HEK293 (cell line): ENCODE results near the gene JPH2.
A peak's percentile ranks its signal among the peaks of the same experiment; 100 is the strongest.

ENCODE experiments used
- FEZF1 ChIP-seq: fragments of 450-650 bp; formaldehyde crosslinking; IDR thresholded peaks from 2 replicates; pipeline ENCODE4 v1.5.1; 2016; ENCODE audit warnings: missing biosample characterization, missing genetic modification characterization
- HOXA7 ChIP-seq: sonication (generic); formaldehyde crosslinking; IDR thresholded peaks from 2 replicates; pipeline ENCODE4 v1.8.1; 2022; ENCODE audit warnings: missing genetic modification reagents, borderline replicate concordance
- KLF8 ChIP-seq: fragments of 450-650 bp; formaldehyde crosslinking; IDR thresholded peaks from 2 replicates; pipeline ENCODE4 v1.5.1; 2016; ENCODE audit warnings: missing biosample characterization, missing genetic modification characterization
- OSR2 ChIP-seq: fragments of 450-650 bp; formaldehyde crosslinking; IDR thresholded peaks from 2 replicates; pipeline ENCODE4 v1.5.1; 2016; ENCODE audit warnings: missing biosample characterization, missing genetic modification characterization
- OVOL3 ChIP-seq: fragments of 450-650 bp; formaldehyde crosslinking; IDR thresholded peaks from 2 replicates; pipeline ENCODE4 v1.5.1; 2016; ENCODE audit warnings: missing biosample characterization, missing genetic modification characterization
- REPIN1 ChIP-seq: fragments of 450-650 bp; formaldehyde crosslinking; IDR thresholded peaks from 2 replicates; pipeline ENCODE4 v1.5.1; 2017; ENCODE audit warnings: missing biosample characterization, missing genetic modification characterization, low read depth
- SCRT2 ChIP-seq: fragments of 450-650 bp; formaldehyde crosslinking; IDR thresholded peaks from 2 replicates; pipeline ENCODE4 v1.5.1; 2016; ENCODE audit warnings: missing biosample characterization, missing genetic modification characterization
- ZBTB17 ChIP-seq: fragments of 450-650 bp; formaldehyde crosslinking; IDR thresholded peaks from 2 replicates; pipeline ENCODE4 v1.5.1; 2016; ENCODE audit warnings: missing biosample characterization, missing genetic modification characterization
- ZFP41 ChIP-seq: fragments of 450-650 bp; formaldehyde crosslinking; IDR thresholded peaks from 2 replicates; pipeline ENCODE4 v1.5.1; 2016; ENCODE audit warnings: missing biosample characterization, missing genetic modification characterization, borderline replicate concordance
- ZNF19 ChIP-seq: fragments of 450-650 bp; formaldehyde crosslinking; IDR thresholded peaks from 2 replicates; pipeline ENCODE4; 2016; ENCODE audit warnings: missing biosample characterization, missing genetic modification characterization, low read depth
- ZNF24 ChIP-seq: fragments of 450-650 bp; formaldehyde crosslinking; IDR thresholded peaks from 2 replicates; pipeline ENCODE4 v1.5.1; 2016; ENCODE audit warnings: missing biosample characterization, missing genetic modification characterization
- ZNF324 ChIP-seq: fragments of 450-650 bp; formaldehyde crosslinking; IDR thresholded peaks from 2 replicates; pipeline ENCODE4 v1.5.1; 2016; ENCODE audit warnings: missing biosample characterization, missing genetic modification characterization
- ZNF350 ChIP-seq: fragments of 450-650 bp; formaldehyde crosslinking; IDR thresholded peaks from 2 replicates; pipeline ENCODE4 v1.5.0; 2017; ENCODE audit warnings: missing biosample characterization, mild to moderate bottlenecking, missing genetic modification characterization
- ZNF354C ChIP-seq: fragments of 450-650 bp; formaldehyde crosslinking; IDR thresholded peaks from 2 replicates; pipeline ENCODE4 v1.5.1; 2016; ENCODE audit warnings: missing biosample characterization, missing genetic modification characterization, low read depth, borderline replicate concordance
- ZNF473 ChIP-seq: fragments of 450-650 bp; formaldehyde crosslinking; IDR thresholded peaks from 2 replicates; pipeline ENCODE4 v1.5.1; 2017; ENCODE audit warnings: missing biosample characterization, missing genetic modification characterization
- ZNF510 ChIP-seq: fragments of 450-650 bp; formaldehyde crosslinking; IDR thresholded peaks from 2 replicates; pipeline ENCODE4 v1.5.1; 2018; ENCODE audit warnings: mild to moderate bottlenecking, missing genetic modification characterization, missing biosample characterization; ENCODE audit not compliant: insufficient replicate concordance
- ZNF555 ChIP-seq: fragments of 450-650 bp; formaldehyde crosslinking; conservative IDR thresholded peaks from 2 replicates; pipeline ENCODE4 v1.5.1; 2017; ENCODE audit warnings: missing biosample characterization, mild to moderate bottlenecking, missing genetic modification characterization, inconsistent platforms
- ZNF558 ChIP-seq: fragments of 450-650 bp; formaldehyde crosslinking; IDR thresholded peaks from 2 replicates; pipeline ENCODE4 v1.5.1; 2016; ENCODE audit warnings: missing biosample characterization, missing genetic modification characterization
- ZNF560 ChIP-seq: fragments of 450-650 bp; formaldehyde crosslinking; IDR thresholded peaks from 2 replicates; pipeline ENCODE4 v1.5.1; 2017; ENCODE audit warnings: missing biosample characterization, missing genetic modification characterization, borderline replicate concordance
- ZNF658 ChIP-seq: fragments of 450-650 bp; formaldehyde crosslinking; IDR thresholded peaks from 2 replicates; pipeline ENCODE4; 2016; ENCODE audit warnings: missing biosample characterization, missing genetic modification characterization
- ZNF747 ChIP-seq: fragments of 450-650 bp; formaldehyde crosslinking; IDR thresholded peaks from 2 replicates; pipeline ENCODE4 v1.5.1; 2016; ENCODE audit warnings: missing biosample characterization, missing genetic modification characterization
- ZNF785 ChIP-seq: fragments of 450-650 bp; formaldehyde crosslinking; IDR thresholded peaks from 2 replicates; pipeline ENCODE4 v1.5.1; 2016; ENCODE audit warnings: missing biosample characterization, missing genetic modification characterization
- TF ChIP-seq, protein P1 (sequence below): fragments of 450-650 bp; formaldehyde crosslinking; IDR thresholded peaks from 2 replicates; pipeline ENCODE4 v1.5.1; 2016; ENCODE audit warnings: missing biosample characterization, missing genetic modification characterization
- TF ChIP-seq, protein P2 (sequence below): fragments of 450-650 bp; formaldehyde crosslinking; IDR thresholded peaks from 2 replicates; pipeline ENCODE4 v1.5.1; 2016; ENCODE audit warnings: missing biosample characterization, missing genetic modification characterization
- TF ChIP-seq, protein P3 (sequence below): fragments of 450-650 bp; formaldehyde crosslinking; IDR thresholded peaks from 2 replicates; pipeline ENCODE4 v1.5.1; 2016; ENCODE audit warnings: missing biosample characterization, missing genetic modification characterization
- TF ChIP-seq, protein P4 (sequence below): fragments of 450-650 bp; formaldehyde crosslinking; IDR thresholded peaks from 2 replicates; pipeline ENCODE4 v1.5.1; 2016; ENCODE audit warnings: missing biosample characterization, missing genetic modification characterization
- TF ChIP-seq, protein P5 (sequence below): fragments of 450-650 bp; formaldehyde crosslinking; conservative IDR thresholded peaks from 2 replicates; pipeline ENCODE4 v1.5.1; 2016; ENCODE audit warnings: low read depth, missing biosample characterization, missing genetic modification characterization

The JPH2 gene

DNA sequence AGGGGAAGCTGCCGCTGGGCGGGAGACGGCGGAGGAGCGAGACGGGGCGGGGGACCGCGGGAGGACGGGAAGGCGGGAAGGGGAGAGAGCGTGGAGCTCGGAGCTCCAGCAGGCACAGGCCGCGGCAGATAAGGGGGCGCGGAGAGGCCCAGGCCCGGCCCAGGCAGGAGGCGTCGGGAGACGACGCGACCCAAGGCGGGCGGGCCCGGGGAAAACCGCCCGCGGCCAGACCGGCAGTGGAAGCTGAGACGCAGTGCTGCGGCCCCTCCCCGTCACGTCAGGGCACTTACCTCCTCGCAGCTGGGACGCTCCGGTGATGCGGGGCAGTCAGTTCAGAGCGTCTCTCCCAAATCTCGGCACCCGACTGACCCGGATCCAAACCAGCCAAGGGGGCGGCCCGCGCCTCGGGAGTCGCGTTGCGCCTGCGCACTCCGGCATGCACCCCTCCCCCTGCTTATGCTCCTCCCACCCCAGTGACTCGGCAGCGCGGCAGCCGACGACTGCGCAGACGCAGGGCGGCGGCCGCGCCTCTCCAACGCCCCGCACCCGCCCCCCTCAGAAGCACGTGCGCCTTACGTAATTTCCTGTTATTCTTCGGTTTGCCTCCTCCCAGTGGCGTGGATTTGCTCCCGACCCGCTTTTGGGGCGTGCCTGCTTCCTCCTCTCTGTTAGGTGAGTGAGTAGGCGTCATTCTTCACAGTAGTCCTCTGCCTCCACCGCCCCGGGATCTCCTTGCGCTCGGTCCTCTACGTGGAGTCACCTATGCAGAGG lies 23.6 kb upstream of the JPH2 start, which contains the start of gene OSER1 (continued):
- TF ChIP-seq, protein P1, sequence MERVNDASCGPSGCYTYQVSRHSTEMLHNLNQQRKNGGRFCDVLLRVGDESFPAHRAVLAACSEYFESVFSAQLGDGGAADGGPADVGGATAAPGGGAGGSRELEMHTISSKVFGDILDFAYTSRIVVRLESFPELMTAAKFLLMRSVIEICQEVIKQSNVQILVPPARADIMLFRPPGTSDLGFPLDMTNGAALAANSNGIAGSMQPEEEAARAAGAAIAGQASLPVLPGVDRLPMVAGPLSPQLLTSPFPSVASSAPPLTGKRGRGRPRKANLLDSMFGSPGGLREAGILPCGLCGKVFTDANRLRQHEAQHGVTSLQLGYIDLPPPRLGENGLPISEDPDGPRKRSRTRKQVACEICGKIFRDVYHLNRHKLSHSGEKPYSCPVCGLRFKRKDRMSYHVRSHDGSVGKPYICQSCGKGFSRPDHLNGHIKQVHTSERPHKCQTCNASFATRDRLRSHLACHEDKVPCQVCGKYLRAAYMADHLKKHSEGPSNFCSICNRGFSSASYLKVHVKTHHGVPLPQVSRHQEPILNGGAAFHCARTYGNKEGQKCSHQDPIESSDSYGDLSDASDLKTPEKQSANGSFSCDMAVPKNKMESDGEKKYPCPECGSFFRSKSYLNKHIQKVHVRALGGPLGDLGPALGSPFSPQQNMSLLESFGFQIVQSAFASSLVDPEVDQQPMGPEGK (tag by site-specific recombination) = peak; percentile 76
- TF ChIP-seq ZNF354C (tag by site-specific recombination) = no peak
- TF ChIP-seq ZBTB17 (tag by site-specific recombination) = peak; percentile 88
- TF ChIP-seq ZNF324 = 0 out of 2 replicates have a peak, but pooled peaks have one; percentile 30
- no peak for TF ChIP-seq OVOL3 (tag by site-specific recombination)
- no peak for TF ChIP-seq ZNF747 (tag by site-specific recombination)
- no peak for TF ChIP-seq ZNF558 (tag by site-specific recombination)
- TF ChIP-seq FEZF1 (tag by site-specific recombination) = no peak
- TF ChIP-seq, protein P2, sequence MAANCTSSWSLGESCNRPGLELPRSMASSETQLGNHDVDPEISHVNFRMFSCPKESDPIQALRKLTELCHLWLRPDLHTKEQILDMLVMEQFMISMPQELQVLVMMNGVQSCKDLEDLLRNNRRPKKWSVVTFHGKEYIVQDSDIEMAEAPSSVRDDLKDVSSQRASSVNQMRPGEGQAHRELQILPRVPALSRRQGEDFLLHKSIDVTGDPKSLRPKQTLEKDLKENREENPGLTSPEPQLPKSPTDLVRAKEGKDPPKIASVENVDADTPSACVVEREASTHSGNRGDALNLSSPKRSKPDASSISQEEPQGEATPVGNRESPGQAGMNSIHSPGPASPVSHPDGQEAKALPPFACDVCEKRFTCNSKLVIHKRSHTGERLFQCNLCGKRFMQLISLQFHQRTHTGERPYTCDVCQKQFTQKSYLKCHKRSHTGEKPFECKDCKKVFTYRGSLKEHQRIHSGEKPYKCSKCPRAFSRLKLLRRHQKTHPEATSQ (tag by site-specific recombination) = peak; percentile 97
- TF ChIP-seq ZNF658 = no peak
- TF ChIP-seq ZFP41 (tag by site-specific recombination) = no peak
- TF ChIP-seq SCRT2 (tag by site-specific recombination) = no peak
- no peak; the same call in 1 of the 2 replicates for TF ChIP-seq ZNF24 (tag by site-specific recombination)
- peak; percentile 53; the same call in 1 of the 2 replicates for TF ChIP-seq REPIN1 (tag by site-specific recombination)
- TF ChIP-seq, protein P3, sequence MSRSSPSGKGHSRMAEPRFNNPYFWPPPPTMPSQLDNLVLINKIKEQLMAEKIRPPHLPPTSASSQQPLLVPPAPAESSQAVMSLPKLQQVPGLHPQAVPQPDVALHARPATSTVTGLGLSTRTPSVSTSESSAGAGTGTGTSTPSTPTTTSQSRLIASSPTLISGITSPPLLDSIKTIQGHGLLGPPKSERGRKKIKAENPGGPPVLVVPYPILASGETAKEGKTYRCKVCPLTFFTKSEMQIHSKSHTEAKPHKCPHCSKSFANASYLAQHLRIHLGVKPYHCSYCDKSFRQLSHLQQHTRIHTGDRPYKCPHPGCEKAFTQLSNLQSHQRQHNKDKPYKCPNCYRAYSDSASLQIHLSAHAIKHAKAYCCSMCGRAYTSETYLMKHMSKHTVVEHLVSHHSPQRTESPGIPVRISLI (tag by site-specific recombination) = no peak
- TF ChIP-seq, protein P4, sequence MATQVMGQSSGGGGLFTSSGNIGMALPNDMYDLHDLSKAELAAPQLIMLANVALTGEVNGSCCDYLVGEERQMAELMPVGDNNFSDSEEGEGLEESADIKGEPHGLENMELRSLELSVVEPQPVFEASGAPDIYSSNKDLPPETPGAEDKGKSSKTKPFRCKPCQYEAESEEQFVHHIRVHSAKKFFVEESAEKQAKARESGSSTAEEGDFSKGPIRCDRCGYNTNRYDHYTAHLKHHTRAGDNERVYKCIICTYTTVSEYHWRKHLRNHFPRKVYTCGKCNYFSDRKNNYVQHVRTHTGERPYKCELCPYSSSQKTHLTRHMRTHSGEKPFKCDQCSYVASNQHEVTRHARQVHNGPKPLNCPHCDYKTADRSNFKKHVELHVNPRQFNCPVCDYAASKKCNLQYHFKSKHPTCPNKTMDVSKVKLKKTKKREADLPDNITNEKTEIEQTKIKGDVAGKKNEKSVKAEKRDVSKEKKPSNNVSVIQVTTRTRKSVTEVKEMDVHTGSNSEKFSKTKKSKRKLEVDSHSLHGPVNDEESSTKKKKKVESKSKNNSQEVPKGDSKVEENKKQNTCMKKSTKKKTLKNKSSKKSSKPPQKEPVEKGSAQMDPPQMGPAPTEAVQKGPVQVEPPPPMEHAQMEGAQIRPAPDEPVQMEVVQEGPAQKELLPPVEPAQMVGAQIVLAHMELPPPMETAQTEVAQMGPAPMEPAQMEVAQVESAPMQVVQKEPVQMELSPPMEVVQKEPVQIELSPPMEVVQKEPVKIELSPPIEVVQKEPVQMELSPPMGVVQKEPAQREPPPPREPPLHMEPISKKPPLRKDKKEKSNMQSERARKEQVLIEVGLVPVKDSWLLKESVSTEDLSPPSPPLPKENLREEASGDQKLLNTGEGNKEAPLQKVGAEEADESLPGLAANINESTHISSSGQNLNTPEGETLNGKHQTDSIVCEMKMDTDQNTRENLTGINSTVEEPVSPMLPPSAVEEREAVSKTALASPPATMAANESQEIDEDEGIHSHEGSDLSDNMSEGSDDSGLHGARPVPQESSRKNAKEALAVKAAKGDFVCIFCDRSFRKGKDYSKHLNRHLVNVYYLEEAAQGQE = peak; percentile 70
- TF ChIP-seq ZNF350 = no peak
- TF ChIP-seq, protein P5, sequence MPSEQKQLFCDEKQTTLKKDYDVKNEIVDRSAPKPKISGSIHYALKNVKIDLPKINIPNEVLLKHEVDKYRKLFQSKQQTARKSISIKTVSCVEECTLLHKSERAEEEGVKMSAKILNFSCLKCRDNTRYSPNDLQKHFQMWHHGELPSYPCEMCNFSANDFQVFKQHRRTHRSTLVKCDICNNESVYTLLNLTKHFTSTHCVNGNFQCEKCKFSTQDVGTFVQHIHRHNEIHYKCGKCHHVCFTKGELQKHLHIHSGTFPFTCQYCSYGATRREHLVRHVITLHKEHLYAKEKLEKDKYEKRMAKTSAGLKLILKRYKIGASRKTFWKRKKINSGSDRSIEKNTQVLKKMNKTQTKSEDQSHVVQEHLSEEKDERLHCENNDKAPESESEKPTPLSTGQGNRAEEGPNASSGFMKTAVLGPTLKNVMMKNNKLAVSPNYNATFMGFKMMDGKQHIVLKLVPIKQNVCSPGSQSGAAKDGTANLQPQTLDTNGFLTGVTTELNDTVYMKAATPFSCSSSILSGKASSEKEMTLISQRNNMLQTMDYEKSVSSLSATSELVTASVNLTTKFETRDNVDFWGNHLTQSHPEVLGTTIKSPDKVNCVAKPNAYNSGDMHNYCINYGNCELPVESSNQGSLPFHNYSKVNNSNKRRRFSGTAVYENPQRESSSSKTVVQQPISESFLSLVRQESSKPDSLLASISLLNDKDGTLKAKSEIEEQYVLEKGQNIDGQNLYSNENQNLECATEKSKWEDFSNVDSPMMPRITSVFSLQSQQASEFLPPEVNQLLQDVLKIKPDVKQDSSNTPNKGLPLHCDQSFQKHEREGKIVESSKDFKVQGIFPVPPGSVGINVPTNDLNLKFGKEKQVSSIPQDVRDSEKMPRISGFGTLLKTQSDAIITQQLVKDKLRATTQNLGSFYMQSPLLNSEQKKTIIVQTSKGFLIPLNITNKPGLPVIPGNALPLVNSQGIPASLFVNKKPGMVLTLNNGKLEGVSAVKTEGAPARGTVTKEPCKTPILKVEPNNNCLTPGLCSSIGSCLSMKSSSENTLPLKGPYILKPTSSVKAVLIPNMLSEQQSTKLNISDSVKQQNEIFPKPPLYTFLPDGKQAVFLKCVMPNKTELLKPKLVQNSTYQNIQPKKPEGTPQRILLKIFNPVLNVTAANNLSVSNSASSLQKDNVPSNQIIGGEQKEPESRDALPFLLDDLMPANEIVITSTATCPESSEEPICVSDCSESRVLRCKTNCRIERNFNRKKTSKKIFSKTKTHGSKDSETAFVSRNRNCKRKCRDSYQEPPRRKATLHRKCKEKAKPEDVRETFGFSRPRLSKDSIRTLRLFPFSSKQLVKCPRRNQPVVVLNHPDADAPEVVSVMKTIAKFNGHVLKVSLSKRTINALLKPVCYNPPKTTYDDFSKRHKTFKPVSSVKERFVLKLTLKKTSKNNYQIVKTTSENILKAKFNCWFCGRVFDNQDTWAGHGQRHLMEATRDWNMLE (tag by site-specific recombination) = no peak; the same call in 1 of the 2 replicates
- no peak for TF ChIP-seq ZNF785
- TF ChIP-seq ZNF473 = no peak
- TF ChIP-seq ZNF19 (tag by site-specific recombination) = no peak
- TF ChIP-seq KLF8 (tag by site-specific recombination) = peak; percentile 95
- TF ChIP-seq ZNF560 (tag by site-specific recombination) = no peak
- TF ChIP-seq OSR2 (tag by site-specific recombination) = peak; percentile 69
- TF ChIP-seq ZNF510 (tag by site-specific recombination) = no peak
- TF ChIP-seq ZNF555 (tag by site-specific recombination) = no peak
- TF ChIP-seq HOXA7 = no peak
